Neural crest cell (in vitro differentiated cells): Measurements from ENCODE around the gene CCL25. TPM values are rescaled to one million over a fixed set of nuclear protein-coding genes. Genes with fewer than 3 reads are reported as not detected.

Experiments used
- DNase-seq: peaks from one replicate; pipeline ENCODE4 v3.0.0; 2021; ENCODE audit warnings: low read depth, mixed read lengths, low spot score
- H3K27ac Mint-ChIP-seq: one replicate; pipeline ENCODE4 v1.8.0; 2021; ENCODE audit warnings: mild to moderate bottlenecking, mixed read lengths; ENCODE audit not compliant: unreplicated experiment
- H3K27me3 Mint-ChIP-seq: 2 replicates; pipeline ENCODE4 v1.8.0; 2021; ENCODE audit warnings: low read depth, mild to moderate bottlenecking, mixed read lengths
- H3K36me3 Mint-ChIP-seq: 2 replicates; pipeline ENCODE4 v1.8.0; 2021; ENCODE audit warnings: low read depth, mild to moderate bottlenecking, mixed read lengths
- H3K4me1 Mint-ChIP-seq: 2 replicates; pipeline ENCODE4 v1.8.0; 2021; ENCODE audit warnings: mixed read lengths
- H3K4me3 Mint-ChIP-seq: one replicate; pipeline ENCODE4 v1.8.0; 2021; ENCODE audit warnings: mild to moderate bottlenecking, mixed read lengths
- H3K9me3 Mint-ChIP-seq: 2 replicates; pipeline ENCODE4 v1.8.0; 2021; ENCODE audit warnings: mixed read lengths
- CTCF ChIP-seq: fragments of 200-600 bp; sonication (generic); conservative IDR thresholded peaks from 2 replicates; pipeline ENCODE4 v1.5.0; 2021; ENCODE audit warnings: antibody characterized with exemption, mild to moderate bottlenecking
- total RNA-seq: library from RNA; stranded (reverse); gene quantifications from 2 replicates; pipeline ENCODE4 v1.2.1, GENCODE V29; 2021

Gene CCL25
- total RNA-seq, 1 donor from 2014 or later = not detected

GRCh38 chr19:8105471-8105870 is 52.9 kb downstream of the CCL25 start:
- H3K27ac Mint-ChIP-seq = no peak overlapping the region

GRCh38 chr19:8107301-8107903 is 54.8 kb downstream of the CCL25 start:
- no peaks in the 10 kb centered on the region for H3K9me3 Mint-ChIP-seq
- no peak for TF ChIP-seq CTCF
- H3K36me3 Mint-ChIP-seq = peaks cover 3% of the 10 kb centered on the region

More at GRCh38 chr19:8105471-8105870, 52.9 kb downstream of the CCL25 start:
- Mint-ChIP-seq H3K36me3 (peaks cover 5% of the 10 kb centered on the region), H3K27me3 (no peaks in the 10 kb centered on the region), H3K4me3 (no peak overlapping the region), H3K4me1 (no peaks in the 10 kb centered on the region), H3K9me3 (no peaks in the 10 kb centered on the region)
- TF ChIP-seq CTCF = no peak
- no peak for DNase-seq

GRCh38 chr19:8108560-8109445 is 56.2 kb downstream of the CCL25 start:
- no peak for DNase-seq
- Mint-ChIP-seq H3K27ac (no peak overlapping the region), H3K9me3 (no peaks in the 10 kb centered on the region), H3K4me3 (no peak overlapping the region), H3K4me1 (no peaks in the 10 kb centered on the region), H3K27me3 (no peaks in the 10 kb centered on the region), H3K36me3 (no peaks in the 10 kb centered on the region)
- no peak for TF ChIP-seq CTCF

More at GRCh38 chr19:8107301-8107903, 54.8 kb downstream of the CCL25 start:
- no peaks in the 10 kb centered on the region for H3K4me1 Mint-ChIP-seq
- DNase-seq = no peak
- no peak overlapping the region for H3K4me3 Mint-ChIP-seq
- no peak overlapping the region for H3K27ac Mint-ChIP-seq
- H3K27me3 Mint-ChIP-seq = no peaks in the 10 kb centered on the region

- Mint-ChIP-seq H3K27me3 (no peaks in the 10 kb centered on the region), H3K4me3 (no peak overlapping the region), H3K9me3 (no peaks in the 10 kb centered on the region), H3K27ac (no peak overlapping the region), H3K36me3 (no peaks in the 10 kb centered on the region), H3K4me1 (no peaks in the 10 kb centered on the region)
- TF ChIP-seq CTCF = no peak
- DNase-seq = no peak
These were observed 56.9 kb downstream of the CCL25 start for GRCh38 chr19:8109455-8109854.

GRCh38 chr19:8109890-8110662 is 57.5 kb downstream of the CCL25 start:
- H3K27ac Mint-ChIP-seq = no peak overlapping the region
- no peaks in the 10 kb centered on the region for H3K36me3 Mint-ChIP-seq
- no peaks in the 10 kb centered on the region for H3K27me3 Mint-ChIP-seq
- DNase-seq = no peak
- H3K4me3 Mint-ChIP-seq = no peak overlapping the region
- TF ChIP-seq CTCF = no peak
- H3K9me3 Mint-ChIP-seq = no peaks in the 10 kb centered on the region
- H3K4me1 Mint-ChIP-seq = no peaks in the 10 kb centered on the region
